HEK293T (cell line): ENCODE measurements around the gene DGLUCY.

Experiments used
- ARNT ChIP-seq: fragments of 450-650 bp; IDR thresholded peaks from 2 replicates; pipeline ENCODE4 v1.6.1; 2017; ENCODE audit warnings: mild to moderate bottlenecking
- BHLHE40 ChIP-seq: fragments of 450-650 bp; IDR thresholded peaks from 2 replicates; pipeline ENCODE4 v1.6.1; 2016; ENCODE audit warnings: mild to moderate bottlenecking, moderate library complexity, borderline replicate concordance
- CTBP1 ChIP-seq: fragments of 450-650 bp; IDR thresholded peaks from 2 replicates; pipeline ENCODE4 v1.6.1; 2016; ENCODE audit warnings: borderline replicate concordance
- ELF4 ChIP-seq: fragments of 450-650 bp; IDR thresholded peaks from 2 replicates; pipeline ENCODE4 v1.6.1; 2017; ENCODE audit warnings: antibody characterized with exemption
- FOXA1 ChIP-seq: fragments of 450-650 bp; IDR thresholded peaks from 2 replicates; pipeline ENCODE4 v1.6.1; 2016; ENCODE audit warnings: mild to moderate bottlenecking
- FOXK2 ChIP-seq: fragments of 450-650 bp; IDR thresholded peaks from 2 replicates; pipeline ENCODE4 v1.6.1; 2016; ENCODE audit warnings: mild to moderate bottlenecking
- FOXM1 ChIP-seq: fragments of 450-650 bp; IDR thresholded peaks from 2 replicates; pipeline ENCODE4 v1.6.1; 2017; ENCODE audit warnings: mild to moderate bottlenecking, borderline replicate concordance
- HDGF ChIP-seq: fragments of 450-650 bp; IDR thresholded peaks from 2 replicates; pipeline ENCODE4 v1.6.1; 2017; ENCODE audit warnings: antibody characterized with exemption, borderline replicate concordance
- L3MBTL2 ChIP-seq: fragments of 450-650 bp; conservative IDR thresholded peaks from 2 replicates; pipeline ENCODE4 v1.6.1; 2016; ENCODE audit warnings: mild to moderate bottlenecking
- SP1 ChIP-seq: fragments of 450-650 bp; IDR thresholded peaks from 2 replicates; pipeline ENCODE4 v1.6.1; 2017
- SUZ12 ChIP-seq: fragments of 450-650 bp; IDR thresholded peaks from 2 replicates; pipeline ENCODE4 v1.6.1; 2016; ENCODE audit warnings: mild to moderate bottlenecking
- TARDBP ChIP-seq: fragments of 450-650 bp; IDR thresholded peaks from 2 replicates; pipeline ENCODE4 v1.6.1; 2016
- ZNF384 ChIP-seq: fragments of 450-650 bp; IDR thresholded peaks from 2 replicates; pipeline ENCODE4 v1.6.1; 2016
- TF ChIP-seq, protein P1 (sequence below): fragments of 450-650 bp; IDR thresholded peaks from 2 replicates; pipeline ENCODE4 v1.6.1; 2016

DNA sequence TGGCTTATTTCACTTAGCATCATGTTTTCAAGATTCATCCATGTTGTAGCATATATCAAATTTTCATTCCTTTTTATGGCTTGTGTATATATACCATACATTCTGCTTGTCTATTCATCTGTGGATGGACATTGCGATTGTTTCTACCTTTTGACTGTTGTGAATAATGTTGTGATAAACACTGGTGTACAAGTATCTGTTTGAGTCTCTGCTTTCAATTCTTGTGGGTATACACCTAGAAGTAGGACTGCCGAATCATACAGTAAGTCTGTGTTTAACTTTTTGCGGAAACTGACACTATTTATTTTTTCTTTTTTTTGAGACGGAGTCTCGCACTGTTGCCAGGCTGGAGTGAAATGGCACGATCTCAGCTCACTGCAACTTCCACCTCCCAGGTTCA, 33.8 kb upstream of the DGLUCY start:
- TF ChIP-seq ELF4 = no peak
- no peak for TF ChIP-seq SP1
- no peak for TF ChIP-seq ZNF384
- no peak for TF ChIP-seq HDGF
- TF ChIP-seq SUZ12 = no peak
- TF ChIP-seq FOXA1 = no peak
- no peak for TF ChIP-seq BHLHE40
- no peak for TF ChIP-seq ARNT
- no peak for TF ChIP-seq L3MBTL2
- no peak for TF ChIP-seq TARDBP
- TF ChIP-seq FOXM1 = no peak
- TF ChIP-seq CTBP1 = no peak
- TF ChIP-seq FOXK2 = no peak
- TF ChIP-seq, protein P1, sequence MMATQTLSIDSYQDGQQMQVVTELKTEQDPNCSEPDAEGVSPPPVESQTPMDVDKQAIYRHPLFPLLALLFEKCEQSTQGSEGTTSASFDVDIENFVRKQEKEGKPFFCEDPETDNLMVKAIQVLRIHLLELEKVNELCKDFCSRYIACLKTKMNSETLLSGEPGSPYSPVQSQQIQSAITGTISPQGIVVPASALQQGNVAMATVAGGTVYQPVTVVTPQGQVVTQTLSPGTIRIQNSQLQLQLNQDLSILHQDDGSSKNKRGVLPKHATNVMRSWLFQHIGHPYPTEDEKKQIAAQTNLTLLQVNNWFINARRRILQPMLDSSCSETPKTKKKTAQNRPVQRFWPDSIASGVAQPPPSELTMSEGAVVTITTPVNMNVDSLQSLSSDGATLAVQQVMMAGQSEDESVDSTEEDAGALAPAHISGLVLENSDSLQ = no peak
